ENCODE measurements around the gene GADD45A. TPM values are rescaled to one million over a fixed set of nuclear protein-coding genes. Genes with fewer than 3 reads are reported as not detected.
A peak's percentile ranks its signal among the peaks of the same experiment; 100 is the strongest.

Gene GADD45A
- polyA plus RNA-seq, 1 of the 3 experiments (the other 2 are of a cell fraction) = 164 TPM

DNA sequence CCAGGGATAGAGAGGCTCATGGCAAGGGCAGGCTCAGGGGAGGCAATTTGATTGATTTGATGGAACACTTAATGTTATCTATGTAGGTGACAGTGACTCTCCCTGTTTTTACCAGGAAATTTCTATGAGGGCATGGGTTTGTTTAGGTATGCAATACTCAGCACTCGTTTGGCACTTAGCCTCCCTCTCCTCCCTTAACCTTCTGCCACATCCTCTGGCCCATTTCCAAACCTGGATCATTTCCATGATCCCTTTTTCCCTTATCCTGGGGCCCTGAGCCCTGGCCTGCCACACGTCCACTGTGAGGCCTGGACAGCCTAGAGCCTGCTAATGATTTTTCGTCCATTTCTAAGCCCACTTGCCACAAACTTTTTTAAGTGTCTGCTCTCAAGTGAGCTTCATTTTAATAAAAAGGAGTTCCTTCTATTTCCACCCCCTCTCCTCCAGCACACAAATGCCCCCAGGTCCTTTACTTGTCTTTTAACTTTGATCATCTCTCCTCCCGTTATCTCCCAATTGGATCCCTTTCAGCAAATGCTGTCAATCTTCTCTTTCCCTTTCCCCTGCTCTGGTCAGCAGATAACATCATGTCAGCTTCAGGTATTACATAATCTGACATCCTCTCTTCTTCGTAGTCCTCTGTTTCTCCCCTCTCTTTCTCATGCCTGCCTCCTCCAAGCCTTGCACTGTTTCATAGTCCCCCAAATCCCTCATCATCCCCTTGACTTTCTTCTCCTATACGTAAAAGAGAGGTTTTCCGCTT lies 37.8 kb upstream of the GADD45A start (continued):
- TF ChIP-seq, protein P1, sequence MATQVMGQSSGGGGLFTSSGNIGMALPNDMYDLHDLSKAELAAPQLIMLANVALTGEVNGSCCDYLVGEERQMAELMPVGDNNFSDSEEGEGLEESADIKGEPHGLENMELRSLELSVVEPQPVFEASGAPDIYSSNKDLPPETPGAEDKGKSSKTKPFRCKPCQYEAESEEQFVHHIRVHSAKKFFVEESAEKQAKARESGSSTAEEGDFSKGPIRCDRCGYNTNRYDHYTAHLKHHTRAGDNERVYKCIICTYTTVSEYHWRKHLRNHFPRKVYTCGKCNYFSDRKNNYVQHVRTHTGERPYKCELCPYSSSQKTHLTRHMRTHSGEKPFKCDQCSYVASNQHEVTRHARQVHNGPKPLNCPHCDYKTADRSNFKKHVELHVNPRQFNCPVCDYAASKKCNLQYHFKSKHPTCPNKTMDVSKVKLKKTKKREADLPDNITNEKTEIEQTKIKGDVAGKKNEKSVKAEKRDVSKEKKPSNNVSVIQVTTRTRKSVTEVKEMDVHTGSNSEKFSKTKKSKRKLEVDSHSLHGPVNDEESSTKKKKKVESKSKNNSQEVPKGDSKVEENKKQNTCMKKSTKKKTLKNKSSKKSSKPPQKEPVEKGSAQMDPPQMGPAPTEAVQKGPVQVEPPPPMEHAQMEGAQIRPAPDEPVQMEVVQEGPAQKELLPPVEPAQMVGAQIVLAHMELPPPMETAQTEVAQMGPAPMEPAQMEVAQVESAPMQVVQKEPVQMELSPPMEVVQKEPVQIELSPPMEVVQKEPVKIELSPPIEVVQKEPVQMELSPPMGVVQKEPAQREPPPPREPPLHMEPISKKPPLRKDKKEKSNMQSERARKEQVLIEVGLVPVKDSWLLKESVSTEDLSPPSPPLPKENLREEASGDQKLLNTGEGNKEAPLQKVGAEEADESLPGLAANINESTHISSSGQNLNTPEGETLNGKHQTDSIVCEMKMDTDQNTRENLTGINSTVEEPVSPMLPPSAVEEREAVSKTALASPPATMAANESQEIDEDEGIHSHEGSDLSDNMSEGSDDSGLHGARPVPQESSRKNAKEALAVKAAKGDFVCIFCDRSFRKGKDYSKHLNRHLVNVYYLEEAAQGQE (IDR thresholded peaks at IDR 0.05; ENCODE audit: low read depth, low read length) = no peak
- TF ChIP-seq SMC3 (IDR thresholded peaks at IDR 0.05; ENCODE audit: low read depth, low read length) (no peak), RAD21 (IDR thresholded peaks at IDR 0.05; ENCODE audit: low read length) (peak; percentile 17; the same call in 1 of the 2 replicates), RFX5 (IDR thresholded peaks at IDR 0.05; ENCODE audit: low read length) (no peak), MEF2A (IDR thresholded peaks at IDR 0.05; ENCODE audit: borderline replicate concordance, low read depth) (no peak), YY1 (IDR thresholded peaks at IDR 0.05; ENCODE audit: low read depth) (no peak), FOSL2 (IDR thresholded peaks at IDR 0.05; ENCODE audit: borderline replicate concordance, low read depth) (no peak), GABPA (IDR thresholded peaks at IDR 0.05; ENCODE audit: low read depth) (no peak), JUND (IDR thresholded peaks at IDR 0.05) (no peak; the same call in none of the 2 replicates), RCOR1 (IDR thresholded peaks at IDR 0.05; ENCODE audit: low read length) (peak; percentile 69; the same call in 1 of the 2 replicates), GATA2 (CRISPR knock-in tag; IDR thresholded peaks at IDR 0.05) (peak; percentile 8; the same call in 1 of the 2 replicates), TAF1 (IDR thresholded peaks at IDR 0.05; ENCODE audit: borderline replicate concordance, low read depth, low read length) (no peak), MXI1 (IDR thresholded peaks at IDR 0.05; ENCODE audit: low read depth, low read length) (0 out of 2 replicates have a peak, but pooled peaks have one; percentile 17), POLR2AphosphoS5 (IDR thresholded peaks at IDR 0.05; ENCODE audit: low read depth, low read length) (no peak), EZH2phosphoT487 (IDR thresholded peaks at IDR 0.05; ENCODE audit: borderline replicate concordance, low read depth) (no peak), FOXM1 (IDR thresholded peaks at IDR 0.05; ENCODE audit: low read depth) (no peak), TCF12 (IDR thresholded peaks at IDR 0.05) (0 out of 2 replicates have a peak, but pooled peaks have one; percentile 16)
- TF ChIP-seq, protein P2, sequence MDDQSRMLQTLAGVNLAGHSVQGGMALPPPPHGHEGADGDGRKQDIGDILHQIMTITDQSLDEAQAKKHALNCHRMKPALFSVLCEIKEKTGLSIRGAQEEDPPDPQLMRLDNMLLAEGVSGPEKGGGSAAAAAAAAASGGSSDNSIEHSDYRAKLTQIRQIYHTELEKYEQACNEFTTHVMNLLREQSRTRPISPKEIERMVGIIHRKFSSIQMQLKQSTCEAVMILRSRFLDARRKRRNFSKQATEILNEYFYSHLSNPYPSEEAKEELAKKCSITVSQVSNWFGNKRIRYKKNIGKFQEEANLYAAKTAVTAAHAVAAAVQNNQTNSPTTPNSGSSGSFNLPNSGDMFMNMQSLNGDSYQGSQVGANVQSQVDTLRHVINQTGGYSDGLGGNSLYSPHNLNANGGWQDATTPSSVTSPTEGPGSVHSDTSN (IDR thresholded peaks at IDR 0.05) = no peak
- TF ChIP-seq, protein P3, sequence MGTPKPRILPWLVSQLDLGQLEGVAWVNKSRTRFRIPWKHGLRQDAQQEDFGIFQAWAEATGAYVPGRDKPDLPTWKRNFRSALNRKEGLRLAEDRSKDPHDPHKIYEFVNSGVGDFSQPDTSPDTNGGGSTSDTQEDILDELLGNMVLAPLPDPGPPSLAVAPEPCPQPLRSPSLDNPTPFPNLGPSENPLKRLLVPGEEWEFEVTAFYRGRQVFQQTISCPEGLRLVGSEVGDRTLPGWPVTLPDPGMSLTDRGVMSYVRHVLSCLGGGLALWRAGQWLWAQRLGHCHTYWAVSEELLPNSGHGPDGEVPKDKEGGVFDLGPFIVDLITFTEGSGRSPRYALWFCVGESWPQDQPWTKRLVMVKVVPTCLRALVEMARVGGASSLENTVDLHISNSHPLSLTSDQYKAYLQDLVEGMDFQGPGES (IDR thresholded peaks at IDR 0.05; ENCODE audit: low read depth, low read length) = no peak
- TF ChIP-seq, protein P4, sequence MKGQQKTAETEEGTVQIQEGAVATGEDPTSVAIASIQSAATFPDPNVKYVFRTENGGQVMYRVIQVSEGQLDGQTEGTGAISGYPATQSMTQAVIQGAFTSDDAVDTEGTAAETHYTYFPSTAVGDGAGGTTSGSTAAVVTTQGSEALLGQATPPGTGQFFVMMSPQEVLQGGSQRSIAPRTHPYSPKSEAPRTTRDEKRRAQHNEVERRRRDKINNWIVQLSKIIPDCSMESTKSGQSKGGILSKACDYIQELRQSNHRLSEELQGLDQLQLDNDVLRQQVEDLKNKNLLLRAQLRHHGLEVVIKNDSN (IDR thresholded peaks at IDR 0.05; ENCODE audit: borderline replicate concordance, low read depth) = no peak
- TF ChIP-seq, protein P5, sequence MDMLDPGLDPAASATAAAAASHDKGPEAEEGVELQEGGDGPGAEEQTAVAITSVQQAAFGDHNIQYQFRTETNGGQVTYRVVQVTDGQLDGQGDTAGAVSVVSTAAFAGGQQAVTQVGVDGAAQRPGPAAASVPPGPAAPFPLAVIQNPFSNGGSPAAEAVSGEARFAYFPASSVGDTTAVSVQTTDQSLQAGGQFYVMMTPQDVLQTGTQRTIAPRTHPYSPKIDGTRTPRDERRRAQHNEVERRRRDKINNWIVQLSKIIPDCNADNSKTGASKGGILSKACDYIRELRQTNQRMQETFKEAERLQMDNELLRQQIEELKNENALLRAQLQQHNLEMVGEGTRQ (IDR thresholded peaks at IDR 0.05; ENCODE audit: borderline replicate concordance, low read depth, low read length) = no peak

Data from SK-N-SH (cell line).